ENCODE measurements around the gene INTS4.

GRCh38 chr11:77886401-77886800 lies 108.1 kb downstream of the INTS4 start:
- TF ChIP-seq CTCF (conservative IDR thresholded peaks at IDR 0.05) (no peak), ZFX (IDR thresholded peaks at IDR 0.05) (no peak)

Data from C4-2B (cell line).